Esophagus muscularis mucosa (tissue), 3 donors: ENCODE measurements around the gene SP110.

Experiments used
- CTCF ChIP-seq, 3 experiments: fragments of 200-600 bp in 2 of 3; fragments of 450-650 bp in 1 of 3; sonication (generic) in 2 of 3; IDR thresholded peaks; one replicate each; pipeline ENCODE4 v1.5.1; 2017 to 2019; ENCODE audit warnings: antibody characterized with exemption in 3 of 3, mild to moderate bottlenecking in 2 of 3, moderate library complexity in 1 of 3
- POLR2A ChIP-seq: fragments of 450-650 bp; IDR thresholded peaks from one replicate; pipeline ENCODE4 v1.6.1; 2017; ENCODE audit warnings: antibody characterized with exemption, moderate library complexity, mild to moderate bottlenecking, low read depth
- POLR2AphosphoS5 ChIP-seq, 2 donors: sonication (generic); formaldehyde crosslinking; IDR thresholded peaks; one replicate each; pipeline ENCODE4 v1.6.1; 2017; ENCODE audit warnings: antibody characterized with exemption in 2 of 2

GRCh38 chr2:230208576-230208975 is 11.2 kb downstream of the SP110 start:
- no peak for TF ChIP-seq CTCF (IDR thresholded peaks at IDR 0.05)
- no peak for TF ChIP-seq POLR2A
- no peak for TF ChIP-seq POLR2AphosphoS5 (IDR thresholded peaks at IDR 0.05)
